Karpas-422 (cell line): ENCODE measurements around the gene EOMES. TPM values are rescaled to one million over a fixed set of nuclear protein-coding genes. Genes with fewer than 3 reads are reported as not detected.

Experiments
- DNase-seq: peaks from one replicate; pipeline ENCODE4 v3.0.0-alpha.2; 2015
- H2AFZ ChIP-seq: fragments of 200-600 bp; sonication (generic); 2 replicates; pipeline ENCODE4 v1.6.1; 2014; ENCODE audit warnings: antibody characterized with exemption, low read length, mixed read lengths
- H3K27ac ChIP-seq: fragments of 200-600 bp; sonication (generic); 2 replicates; pipeline ENCODE4 v1.5.1; 2014; ENCODE audit warnings: mild to moderate bottlenecking, low read length, moderate library complexity
- H3K27me3 ChIP-seq: fragments of 200-600 bp; sonication (generic); 2 replicates; pipeline ENCODE4 v1.6.1; 2014; ENCODE audit warnings: low read length, mixed read lengths
- H3K36me3 ChIP-seq: fragments of 200-600 bp; sonication (generic); 2 replicates; pipeline ENCODE4 v1.6.1; 2014; ENCODE audit warnings: low read length, mixed read lengths; ENCODE audit not compliant: insufficient read depth
- H3K4me1 ChIP-seq: fragments of 200-600 bp; sonication (generic); 2 replicates; pipeline ENCODE4 v1.6.1; 2014; ENCODE audit warnings: mild to moderate bottlenecking, low read length, mixed read lengths
- H3K4me2 ChIP-seq: fragments of 200-600 bp; sonication (generic); 2 replicates; pipeline ENCODE4 v1.6.1; 2014; ENCODE audit warnings: low read length, low read depth, mild to moderate bottlenecking; ENCODE audit not compliant: poor library complexity, severe bottlenecking
- H3K4me3 ChIP-seq: fragments of 200-600 bp; sonication (generic); 2 replicates; pipeline ENCODE4 v1.5.1; 2014; ENCODE audit warnings: mild to moderate bottlenecking, antibody characterized with exemption, low read length, mixed read lengths
- H3K79me2 ChIP-seq: fragments of 200-600 bp; sonication (generic); 2 replicates; pipeline ENCODE4 v1.6.1; 2014; ENCODE audit warnings: mild to moderate bottlenecking, low read length, mixed read lengths
- H3K9ac ChIP-seq: fragments of 200-600 bp; sonication (generic); 2 replicates; pipeline ENCODE4 v1.6.0; 2014; ENCODE audit warnings: low read length
- H3K9me2 ChIP-seq: fragments of 200-600 bp; sonication (generic), shearing (Covaris generic); replicated peaks from 2 replicates; pipeline ENCODE4 v1.6.0; 2014; ENCODE audit warnings: mild to moderate bottlenecking, low read length, moderate library complexity; ENCODE audit not compliant: insufficient read depth
- H3K9me3 ChIP-seq: fragments of 300-700, 200-600 bp; sonication (generic); 2 replicates; pipeline ENCODE4 v1.6.1; 2014; ENCODE audit warnings: low read length, mixed read lengths
- H4K20me1 ChIP-seq: fragments of 200-600 bp; sonication (generic); 2 replicates; pipeline ENCODE4 v1.6.1; 2014; ENCODE audit warnings: mild to moderate bottlenecking, antibody characterized with exemption, low read length, low read depth; ENCODE audit not compliant: insufficient read depth
- total RNA-seq: library from RNA; depleted of rRNA; stranded (reverse); fragments of >200 nt; shearing (Covaris generic); gene quantifications from 2 replicates; pipeline ENCODE4 v1.2.3, GENCODE V29; 2014; ENCODE audit warnings: low replicate concordance

EOMES gene
- total RNA-seq, 1 experiment from 2014 or later = 0.60 TPM

GRCh38 chr3:27717200-27717852 is 4.8 kb downstream of the EOMES start:
- no peaks in the 10 kb centered on the region for H3K36me3 ChIP-seq
- no peaks in the 10 kb centered on the region for H3K79me2 ChIP-seq
- H3K27me3 ChIP-seq = no peaks in the 10 kb centered on the region
- no peak overlapping the region for H3K9ac ChIP-seq
- no peak for DNase-seq
- no peak overlapping the region for H3K4me3 ChIP-seq
- H3K4me1 ChIP-seq = peaks cover 13% of the 10 kb centered on the region
- no peak overlapping the region for H2AFZ ChIP-seq
- no peaks in the 10 kb centered on the region for H4K20me1 ChIP-seq
- no peak overlapping the region for H3K4me2 ChIP-seq
- H3K9me3 ChIP-seq = no peaks in the 10 kb centered on the region
- no peaks in the 10 kb centered on the region for H3K9me2 ChIP-seq
- no peak overlapping the region for H3K27ac ChIP-seq

- Histone ChIP-seq H3K4me1 (peaks cover 12% of the 10 kb centered on the region), H3K27ac (no peak overlapping the region), H2AFZ (no peak overlapping the region), H3K9ac (no peak overlapping the region), H3K36me3 (no peaks in the 10 kb centered on the region), H3K27me3 (no peaks in the 10 kb centered on the region), H3K9me2 (no peaks in the 10 kb centered on the region), H3K9me3 (no peaks in the 10 kb centered on the region), H3K4me2 (no peak overlapping the region), H4K20me1 (no peaks in the 10 kb centered on the region), H3K4me3 (no peak overlapping the region), H3K79me2 (no peaks in the 10 kb centered on the region)
- no peak for DNase-seq
These were observed 5.8 kb downstream of the EOMES start for GRCh38 chr3:27716309-27716708.

- DNase-seq = no peak
- Histone ChIP-seq H3K4me2 (no peak overlapping the region), H3K79me2 (no peaks in the 10 kb centered on the region), H3K9me3 (no peaks in the 10 kb centered on the region), H3K4me3 (no peak overlapping the region), H4K20me1 (no peaks in the 10 kb centered on the region), H3K36me3 (no peaks in the 10 kb centered on the region), H3K27me3 (no peaks in the 10 kb centered on the region), H3K27ac (no peak overlapping the region), H3K4me1 (peaks cover 10% of the 10 kb centered on the region), H2AFZ (no peak overlapping the region), H3K9ac (no peak overlapping the region), H3K9me2 (no peaks in the 10 kb centered on the region)
These were observed 6.3 kb downstream of the EOMES start for GRCh38 chr3:27715863-27716262.

- Histone ChIP-seq H4K20me1 (no peaks in the 10 kb centered on the region), H3K79me2 (no peaks in the 10 kb centered on the region), H3K4me1 (peaks cover 10% of the 10 kb centered on the region), H3K36me3 (no peaks in the 10 kb centered on the region), H2AFZ (0 out of 2 replicates have a peak overlapping the region, but pooled peaks have one; percentile 50), H3K9me3 (no peaks in the 10 kb centered on the region), H3K27ac (no peak overlapping the region), H3K9me2 (no peaks in the 10 kb centered on the region), H3K27me3 (no peaks in the 10 kb centered on the region), H3K4me3 (peak overlapping the region; percentile 59; the same call in 1 of the 2 replicates), H3K9ac (no peak overlapping the region), H3K4me2 (peak overlapping the region; percentile 62)
- DNase-seq = no peak
These were observed 6.7 kb downstream of the EOMES start for GRCh38 chr3:27715454-27715806.

GRCh38 chr3:27714692-27715453 is 7.2 kb downstream of the EOMES start:
- Histone ChIP-seq H3K9me2 (no peaks in the 10 kb centered on the region), H3K4me1 (peaks cover 10% of the 10 kb centered on the region), H3K4me2 (peak overlapping the region; percentile 62), H3K4me3 (peak overlapping the region; percentile 59; the same call in 1 of the 2 replicates), H4K20me1 (no peaks in the 10 kb centered on the region), H3K9ac (no peak overlapping the region), H3K9me3 (no peaks in the 10 kb centered on the region), H3K36me3 (no peaks in the 10 kb centered on the region), H2AFZ (0 out of 2 replicates have a peak overlapping the region, but pooled peaks have one; percentile 50), H3K27me3 (no peaks in the 10 kb centered on the region), H3K79me2 (no peaks in the 10 kb centered on the region), H3K27ac (no peak overlapping the region)
- DNase-seq = peak; percentile 48

- no peak overlapping the region for H3K27ac ChIP-seq
- no peaks in the 10 kb centered on the region for H3K9me3 ChIP-seq
- H3K4me2 ChIP-seq = peak overlapping the region; percentile 62
- H4K20me1 ChIP-seq = no peaks in the 10 kb centered on the region
- H3K4me1 ChIP-seq = peaks cover 10% of the 10 kb centered on the region
- no peak overlapping the region for H2AFZ ChIP-seq
- H3K79me2 ChIP-seq = no peaks in the 10 kb centered on the region
- H3K36me3 ChIP-seq = no peaks in the 10 kb centered on the region
- DNase-seq = no peak
- H3K27me3 ChIP-seq = no peaks in the 10 kb centered on the region
- no peak overlapping the region for H3K9ac ChIP-seq
- no peak overlapping the region for H3K4me3 ChIP-seq
- H3K9me2 ChIP-seq = no peaks in the 10 kb centered on the region
These were observed 8.0 kb downstream of the EOMES start for GRCh38 chr3:27714146-27714526.

GRCh38 chr3:27713435-27714145 is 8.5 kb downstream of the EOMES start:
- no peaks in the 10 kb centered on the region for H3K36me3 ChIP-seq
- no peak overlapping the region for H3K27ac ChIP-seq
- H3K9ac ChIP-seq = no peak overlapping the region
- H3K4me2 ChIP-seq = no peak overlapping the region
- peaks cover 10% of the 10 kb centered on the region for H3K4me1 ChIP-seq
- H3K9me3 ChIP-seq = no peaks in the 10 kb centered on the region
- DNase-seq = no peak
- no peaks in the 10 kb centered on the region for H3K27me3 ChIP-seq
- H3K79me2 ChIP-seq = no peaks in the 10 kb centered on the region
- no peaks in the 10 kb centered on the region for H3K9me2 ChIP-seq
- H4K20me1 ChIP-seq = no peaks in the 10 kb centered on the region
- H2AFZ ChIP-seq = no peak overlapping the region
- no peak overlapping the region for H3K4me3 ChIP-seq

GRCh38 chr3:27713078-27713423 is 9.1 kb downstream of the EOMES start:
- Histone ChIP-seq H2AFZ (no peak overlapping the region), H3K36me3 (no peaks in the 10 kb centered on the region), H3K4me2 (no peak overlapping the region), H3K9me3 (no peaks in the 10 kb centered on the region), H3K9ac (no peak overlapping the region), H4K20me1 (no peaks in the 10 kb centered on the region), H3K27me3 (no peaks in the 10 kb centered on the region), H3K79me2 (no peaks in the 10 kb centered on the region), H3K4me1 (peaks cover 10% of the 10 kb centered on the region), H3K27ac (no peak overlapping the region), H3K9me2 (no peaks in the 10 kb centered on the region), H3K4me3 (no peak overlapping the region)
- DNase-seq = no peak
